ENCODE data around the gene SIVA1.
"Not testable (repeated sequence)": the region's sequence is repeated elsewhere in the genome, so short reads cannot be mapped to it uniquely, and the experiment has no call there.

The SIVA1 gene

DNA sequence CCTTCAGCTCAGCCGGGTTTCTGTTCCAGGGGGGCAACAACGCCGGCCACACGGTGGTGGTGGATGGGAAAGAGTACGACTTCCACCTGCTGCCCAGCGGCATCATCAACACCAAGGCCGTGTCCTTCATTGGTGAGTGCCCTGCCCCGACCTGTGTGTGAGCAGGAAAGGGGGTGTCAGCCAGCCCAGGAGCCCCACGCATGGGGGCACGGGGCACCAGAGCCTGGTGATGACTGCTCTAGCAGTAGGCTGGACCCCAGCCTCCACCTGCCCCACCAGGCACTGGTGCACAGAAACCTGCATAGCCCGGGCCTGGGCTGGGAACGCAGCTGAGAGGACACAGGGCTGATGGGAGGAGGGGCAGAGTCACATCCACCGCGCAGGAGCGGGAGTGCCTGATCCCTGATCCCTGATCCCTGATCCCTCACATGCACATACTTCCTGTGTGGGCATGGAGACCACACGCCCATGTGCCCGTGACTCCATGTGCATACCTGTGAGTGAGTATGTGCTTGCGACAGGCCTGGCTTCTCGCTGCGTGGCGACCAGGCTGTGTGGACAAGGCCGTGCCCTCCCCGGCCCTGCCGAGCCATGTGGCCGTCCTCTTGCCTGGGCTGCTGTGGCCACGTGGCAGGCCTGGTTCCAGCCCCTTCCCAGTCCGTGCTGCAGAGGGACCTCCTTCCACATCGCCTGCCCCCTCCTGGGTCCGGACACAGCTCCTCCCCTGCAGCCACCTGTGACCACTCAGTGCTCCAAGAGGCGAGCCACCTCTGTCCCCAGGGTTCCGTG lies 17.8 kb upstream of the SIVA1 start:
- DNase-seq (ENCODE audit: low spot score), result no peak

DNA sequence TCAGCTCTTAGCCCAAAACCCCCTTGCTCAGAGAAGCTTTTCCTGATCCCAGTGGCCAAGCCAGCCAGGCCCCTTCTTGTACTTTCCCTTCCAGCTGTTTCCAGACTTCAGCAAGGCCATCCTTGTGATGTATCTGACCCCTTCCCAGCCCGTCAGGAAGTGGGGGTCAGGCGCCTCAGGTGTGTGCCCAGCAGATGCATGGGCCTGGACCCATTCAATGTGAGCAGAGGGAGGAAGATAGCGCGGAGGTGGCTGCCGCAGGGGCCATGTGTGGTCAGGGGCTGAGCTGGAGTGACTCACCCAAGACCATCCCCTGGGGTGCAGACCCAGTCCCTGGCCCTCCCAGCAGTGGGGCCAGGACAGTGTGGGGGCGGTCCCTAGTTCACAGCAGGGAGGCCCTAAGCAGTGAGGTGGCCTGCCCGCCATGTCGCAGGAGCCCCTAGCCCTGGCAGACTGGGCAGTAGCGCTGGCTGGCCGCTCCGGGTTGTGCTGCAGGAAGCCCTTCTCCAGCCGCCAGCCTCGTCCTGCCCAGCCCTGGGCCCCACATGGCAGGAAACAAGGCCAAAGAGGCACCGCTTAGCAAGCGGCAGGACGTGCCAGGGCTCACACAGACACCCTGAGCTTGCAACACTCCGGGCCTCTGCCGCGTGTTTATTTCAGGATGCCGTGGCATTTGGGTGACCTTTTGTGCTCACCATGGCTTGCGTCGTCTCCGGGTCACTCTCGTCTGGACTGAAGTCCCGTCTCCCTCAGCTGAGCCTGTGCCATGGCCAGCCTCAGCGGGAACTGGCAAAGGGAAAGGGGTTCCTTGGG lies 16.9 kb upstream of the SIVA1 start:
- no peak for DNase-seq (ENCODE audit: low spot score)

DNA sequence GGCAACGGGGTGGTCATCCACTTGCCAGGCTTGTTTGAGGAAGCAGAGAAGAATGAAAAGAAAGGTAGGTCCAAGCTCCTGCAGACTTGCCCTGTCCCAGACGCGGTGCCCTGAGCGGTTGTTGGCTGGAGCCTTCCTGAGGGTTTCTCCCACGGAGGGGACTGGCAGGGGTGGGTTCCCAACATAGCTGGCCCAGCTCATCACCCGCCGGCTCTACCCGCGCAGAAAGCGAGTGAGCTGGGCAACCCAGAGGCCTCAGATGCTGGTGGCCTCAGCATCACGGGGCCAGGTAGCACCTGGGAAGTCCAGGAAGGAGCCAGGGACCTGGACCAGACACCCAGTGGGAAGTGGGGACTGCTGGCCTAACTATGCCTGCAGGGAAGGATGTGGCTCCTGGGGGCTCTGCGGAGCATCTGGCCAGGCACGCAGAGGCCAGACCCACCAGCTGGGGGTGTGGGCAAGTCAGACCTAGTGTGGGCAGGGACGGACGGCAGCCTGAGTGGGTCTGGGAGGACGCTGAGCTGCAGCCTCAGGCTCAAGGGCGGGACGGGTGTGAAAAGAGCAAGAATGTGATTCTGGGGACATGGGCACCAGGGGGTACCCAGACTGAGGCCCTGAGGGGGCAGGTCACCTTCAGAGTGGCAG lies 14.4 kb upstream of the SIVA1 start:
- DNase-seq (ENCODE audit: low spot score), result no peak

DNA sequence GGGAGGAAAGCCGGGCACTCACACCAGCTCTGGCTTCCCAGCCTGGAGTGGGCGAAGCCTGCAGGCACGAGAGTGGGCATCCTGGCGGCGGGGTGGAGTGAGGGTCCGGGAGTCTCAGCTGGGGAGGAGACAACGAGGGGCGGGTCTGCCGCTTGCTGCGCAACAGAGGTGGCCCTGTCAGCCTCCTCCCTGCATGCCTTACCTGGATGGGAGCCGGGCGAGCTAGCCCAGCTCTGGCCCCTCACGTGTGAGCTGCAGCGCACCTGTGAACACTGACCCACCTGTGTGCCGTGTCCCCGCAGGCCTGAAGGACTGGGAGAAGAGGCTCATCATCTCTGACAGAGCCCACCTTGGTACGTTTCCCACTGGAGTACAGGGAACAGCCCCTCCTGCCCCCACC lies 13.9 kb upstream of the SIVA1 start:
- DNase-seq (ENCODE audit: low spot score), result no peak

DNA sequence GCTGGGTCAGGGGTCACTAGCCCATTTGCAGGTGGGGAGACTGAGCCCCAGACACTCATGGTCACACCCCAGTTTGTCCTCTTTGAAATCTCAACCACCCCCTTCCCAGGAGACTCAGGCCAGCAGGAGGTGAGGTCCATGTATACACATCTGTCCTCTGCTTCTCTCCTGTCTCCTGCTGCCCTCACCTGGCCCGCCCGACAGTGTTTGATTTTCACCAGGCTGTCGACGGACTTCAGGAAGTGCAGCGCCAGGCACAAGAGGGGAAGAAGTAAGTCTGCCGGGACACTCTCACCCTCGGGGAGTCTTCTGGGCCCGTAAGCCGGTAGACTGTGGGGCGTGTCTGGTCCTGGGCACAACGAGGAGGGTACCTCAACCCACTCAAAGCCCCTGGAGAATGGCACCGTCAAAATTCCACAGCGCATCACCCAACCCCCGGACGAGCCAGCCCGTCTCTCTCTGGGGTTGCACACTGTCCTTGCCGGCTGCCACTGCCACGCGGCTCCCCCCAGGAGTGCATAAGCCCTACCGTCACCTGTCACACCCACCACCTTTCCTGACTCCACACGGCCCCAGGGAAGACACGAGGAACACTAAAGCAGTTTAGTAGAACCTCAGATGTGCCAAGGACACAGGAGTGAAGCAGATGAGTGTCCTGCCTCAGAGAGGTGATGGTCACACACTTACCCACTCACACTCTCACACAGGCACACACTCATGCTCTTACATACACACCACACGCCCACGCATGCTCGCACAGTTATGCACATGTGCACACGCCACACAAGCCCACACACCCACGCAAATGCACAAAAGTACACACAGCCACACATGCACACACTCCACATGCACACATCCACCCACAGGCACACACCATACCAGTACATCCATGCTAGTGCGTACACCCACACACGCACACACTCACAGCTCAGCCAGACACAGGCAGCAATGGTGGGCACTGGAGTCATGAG lies 13.1 kb upstream of the SIVA1 start:
- no peak for DNase-seq (ENCODE audit: low spot score)

DNA sequence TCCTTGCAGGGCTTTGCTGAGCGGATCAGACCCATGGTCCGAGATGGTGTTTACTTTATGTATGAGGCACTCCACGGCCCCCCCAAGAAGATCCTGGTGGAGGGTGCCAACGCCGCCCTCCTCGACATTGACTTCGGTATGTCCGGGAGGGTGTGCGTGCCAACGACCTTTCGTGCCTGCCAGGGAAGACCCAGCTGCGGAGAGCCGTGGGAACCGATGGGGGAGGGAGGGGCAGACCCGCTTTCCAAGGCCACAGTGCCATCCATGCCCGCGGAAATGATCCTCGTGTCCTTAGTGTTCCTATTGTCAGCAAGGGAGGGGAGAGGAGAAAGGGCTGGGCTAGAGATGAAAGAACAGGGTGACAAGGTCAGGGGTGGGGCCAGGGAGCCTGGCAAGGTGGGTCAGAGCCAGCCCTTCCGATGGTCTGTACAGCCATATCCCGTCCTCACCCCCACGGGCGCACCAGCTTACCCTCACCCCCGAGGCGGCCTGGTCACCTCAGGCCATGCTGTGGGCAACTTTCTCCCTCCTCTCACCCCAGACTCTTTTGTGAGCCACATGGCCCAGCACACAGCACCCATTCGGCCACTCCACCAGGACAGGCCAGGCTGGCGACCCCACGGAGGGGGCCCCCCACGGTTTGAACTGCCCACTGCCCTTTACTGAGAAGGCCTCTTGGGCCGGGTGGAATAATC lies 11.7 kb upstream of the SIVA1 start:
- no peak for DNase-seq (ENCODE audit: low spot score)

DNA sequence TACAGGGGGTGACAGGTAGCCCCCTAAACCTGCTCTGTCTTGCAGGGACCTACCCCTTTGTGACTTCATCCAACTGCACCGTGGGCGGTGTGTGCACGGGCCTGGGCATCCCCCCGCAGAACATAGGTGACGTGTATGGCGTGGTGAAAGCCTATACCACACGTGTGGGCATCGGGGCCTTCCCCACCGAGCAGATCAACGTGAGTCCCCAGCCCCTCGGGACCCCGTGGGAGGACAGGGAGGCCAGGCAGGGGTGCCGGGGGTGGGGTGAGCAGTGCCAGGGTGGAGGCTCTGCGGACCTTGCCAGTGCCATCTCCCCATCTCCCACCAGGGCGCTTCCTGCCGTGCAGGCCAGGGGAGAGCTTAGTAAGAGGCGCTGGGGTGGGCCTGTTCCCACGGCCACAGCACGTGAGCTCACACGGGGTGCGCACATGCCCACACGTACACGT lies 11.1 kb upstream of the SIVA1 start:
- no peak for DNase-seq (ENCODE audit: low spot score)

DNA sequence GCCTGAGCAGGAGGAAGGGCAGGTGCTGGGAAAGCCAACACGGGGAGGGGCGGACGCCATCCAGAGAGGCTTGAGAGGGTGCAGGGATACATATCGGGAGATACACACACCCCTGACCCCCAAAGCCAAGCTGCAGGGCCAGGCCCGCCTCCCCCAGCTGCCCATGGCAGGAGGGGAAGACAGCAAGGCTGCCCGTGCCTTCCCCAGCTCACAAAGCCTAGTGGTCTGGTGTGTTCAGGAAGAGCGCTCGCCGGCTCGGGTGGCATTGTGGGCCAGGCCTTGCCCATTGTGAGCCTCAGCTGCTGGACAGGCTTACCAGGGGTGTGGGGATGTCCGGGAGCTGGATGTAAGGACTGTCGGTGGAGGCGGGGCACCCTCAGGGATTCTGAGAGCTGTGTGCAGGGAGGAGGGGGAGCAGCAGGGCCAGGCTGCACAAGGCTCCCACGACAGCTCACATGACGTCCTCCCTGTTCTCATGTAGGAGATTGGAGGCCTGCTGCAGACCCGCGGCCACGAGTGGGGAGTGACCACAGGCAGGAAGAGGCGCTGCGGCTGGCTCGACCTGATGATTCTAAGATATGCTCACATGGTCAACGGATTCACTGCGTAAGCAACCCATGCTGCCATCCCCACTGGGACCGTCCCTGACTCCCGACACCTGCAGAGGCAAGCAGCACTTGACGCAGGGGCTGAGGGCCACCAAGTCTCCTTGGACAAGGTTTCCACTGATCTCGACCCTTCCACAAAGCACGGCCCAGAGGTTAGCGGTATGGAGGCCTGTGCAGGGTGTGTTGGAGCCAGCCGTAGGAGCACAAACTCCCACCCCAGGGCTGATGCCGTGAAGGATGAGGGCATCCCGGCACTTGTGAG lies 10.1 kb upstream of the SIVA1 start:
- no peak for DNase-seq (ENCODE audit: low spot score)

DNA sequence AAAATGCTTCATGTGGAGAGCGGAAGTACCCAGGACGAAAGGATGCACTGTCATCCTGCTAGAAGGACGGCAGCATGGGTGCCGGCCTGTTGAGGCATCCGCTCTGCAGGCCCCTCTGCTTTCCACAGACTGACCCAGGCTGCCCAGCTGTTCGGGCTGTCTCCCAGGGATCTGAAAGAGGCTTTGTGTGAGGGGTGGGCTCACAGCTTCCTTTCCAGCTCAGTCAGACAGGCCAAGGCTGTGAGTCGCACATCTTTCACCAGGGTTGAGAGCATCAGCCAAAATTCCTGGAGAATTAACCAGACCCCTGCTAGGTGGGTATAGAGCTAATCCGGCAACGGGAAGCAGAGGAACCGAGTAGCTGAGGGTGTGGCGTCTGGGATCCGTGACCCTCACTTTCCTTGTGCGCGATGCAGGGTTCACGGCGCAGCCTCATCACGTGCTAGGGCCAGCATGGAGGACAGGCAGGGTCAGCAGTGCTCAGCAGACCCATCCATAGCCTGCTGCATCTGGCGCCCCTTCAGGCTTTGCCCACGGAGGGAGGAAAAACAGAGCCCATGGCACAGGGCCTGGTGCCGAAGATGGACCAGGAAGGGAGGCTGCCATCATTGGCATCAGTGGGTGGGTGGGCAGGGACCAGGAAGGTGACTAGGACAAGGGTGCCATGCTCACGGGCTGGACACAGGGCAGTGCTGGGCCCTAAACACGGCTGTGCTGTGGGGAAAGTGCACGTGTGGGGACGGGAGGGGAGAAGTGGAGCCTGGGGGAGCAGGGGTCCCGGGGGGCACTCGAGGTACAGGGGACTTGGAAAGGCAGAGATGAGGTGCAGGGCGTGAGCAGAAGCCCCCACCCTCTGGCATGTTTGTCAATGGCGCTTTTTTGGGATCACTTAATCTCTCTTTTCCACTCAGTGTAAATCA lies 9.2 kb upstream of the SIVA1 start:
- DNase-seq (ENCODE audit: low spot score), result no peak

DNA sequence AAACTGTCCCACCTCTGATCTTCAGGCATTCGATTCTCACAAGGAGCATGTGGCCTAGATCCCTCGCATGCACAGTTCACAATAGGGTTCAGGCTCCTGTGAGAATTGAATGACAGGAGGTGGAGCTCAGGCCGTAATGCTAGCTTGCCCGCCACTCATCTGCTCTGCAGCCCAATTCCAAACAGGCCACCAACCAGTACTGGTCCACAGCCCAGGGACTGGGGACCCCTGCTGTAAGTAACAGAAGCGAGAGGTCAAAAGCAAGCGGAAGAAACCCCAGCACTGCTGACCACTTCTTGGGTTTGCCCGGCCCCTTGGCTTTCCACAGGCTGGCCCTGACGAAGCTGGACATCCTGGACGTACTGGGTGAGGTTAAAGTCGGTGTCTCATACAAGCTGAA lies 8.5 kb upstream of the SIVA1 start:
- DNase-seq (ENCODE audit: low spot score), result no peak

DNA sequence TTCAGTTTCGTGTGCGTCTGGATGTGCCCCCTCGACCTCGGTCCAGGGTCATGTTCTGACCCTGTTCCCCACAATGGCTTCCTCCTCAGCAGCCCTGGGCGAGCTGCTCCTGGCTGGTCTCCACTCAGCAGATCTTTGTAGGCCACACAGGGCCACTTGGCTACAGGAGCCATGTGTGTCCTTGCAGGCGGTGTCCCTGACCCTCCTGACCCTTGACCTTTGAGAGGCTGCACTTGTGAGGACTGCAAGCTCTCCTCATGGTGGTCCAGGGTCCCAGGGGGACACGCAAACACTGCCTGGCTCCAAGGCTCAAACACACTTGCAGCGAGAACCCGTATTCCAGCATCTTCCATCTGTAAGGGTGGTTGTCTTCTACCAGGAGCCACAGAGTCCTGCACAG lies 7.5 kb upstream of the SIVA1 start:
- no peak for DNase-seq (ENCODE audit: low spot score)

DNA sequence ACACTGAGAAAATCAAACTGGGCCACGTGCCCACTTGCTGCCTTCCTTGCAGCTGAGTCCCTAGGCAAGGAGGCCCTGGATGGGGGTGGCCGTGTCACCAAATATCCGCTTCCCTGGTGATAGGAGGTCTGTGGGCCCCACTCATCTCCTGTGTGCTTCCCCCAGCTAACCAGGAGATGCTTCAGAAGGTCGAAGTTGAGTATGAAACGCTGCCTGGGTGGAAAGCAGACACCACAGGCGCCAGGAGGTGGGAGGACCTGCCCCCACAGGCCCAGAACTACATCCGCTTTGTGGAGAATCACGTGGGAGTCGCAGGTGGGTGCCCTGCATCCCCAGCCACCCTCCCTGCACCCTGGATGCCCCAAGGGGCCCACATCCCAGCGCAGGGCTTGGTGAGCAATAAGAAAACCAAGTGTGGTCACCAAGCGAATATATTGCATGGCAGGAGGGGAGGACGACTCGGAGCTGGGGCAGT lies 6.8 kb upstream of the SIVA1 start:
- DNase-seq (ENCODE audit: low spot score), result no peak

DNA sequence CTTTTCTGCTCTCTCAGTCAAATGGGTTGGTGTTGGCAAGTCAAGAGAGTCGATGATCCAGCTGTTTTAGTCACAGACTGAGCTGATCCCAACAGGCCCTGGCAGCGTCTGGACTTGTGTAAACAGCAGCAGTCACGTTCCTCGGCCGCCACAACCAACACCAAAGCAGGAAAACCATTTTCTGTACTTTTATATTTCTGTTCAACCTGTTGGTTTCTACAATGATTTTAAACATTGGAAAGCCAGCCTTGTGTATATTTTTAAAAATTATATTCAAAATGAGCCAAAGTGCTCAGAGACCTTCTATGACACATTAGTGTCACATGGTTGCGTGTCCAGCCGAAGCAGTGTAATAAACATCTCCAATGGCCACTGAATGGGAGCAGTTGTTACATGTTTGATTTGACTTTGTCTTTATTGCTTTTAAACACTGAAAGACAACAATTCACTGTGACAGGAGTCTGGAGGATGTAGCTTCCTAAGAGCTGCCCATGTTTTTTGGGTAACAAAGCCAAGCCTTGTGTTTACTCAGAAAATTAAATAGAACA lies 5.9 kb upstream of the SIVA1 start:
- no peak for DNase-seq (ENCODE audit: low spot score)

DNA sequence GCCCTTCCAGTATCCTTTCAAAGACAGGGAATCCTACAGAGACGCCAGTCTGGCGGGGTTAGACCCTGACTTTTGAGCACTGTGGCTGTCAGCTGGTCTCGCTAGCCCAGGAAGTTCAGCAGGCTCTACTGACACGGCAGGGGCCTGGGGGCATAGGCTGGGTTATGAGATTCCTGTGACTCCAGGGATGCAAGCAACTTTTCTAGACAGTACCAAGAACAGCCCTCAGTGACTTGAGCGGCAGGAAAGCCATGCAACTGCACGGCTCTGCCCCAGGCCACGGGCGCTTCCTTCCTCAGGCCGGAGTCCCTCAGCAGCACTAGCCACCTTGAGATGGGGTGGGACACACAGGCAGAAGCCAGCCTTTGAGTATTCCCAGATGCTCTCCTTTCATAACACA lies 5.1 kb upstream of the SIVA1 start:
- DNase-seq (ENCODE audit: low spot score), result no peak

DNA sequence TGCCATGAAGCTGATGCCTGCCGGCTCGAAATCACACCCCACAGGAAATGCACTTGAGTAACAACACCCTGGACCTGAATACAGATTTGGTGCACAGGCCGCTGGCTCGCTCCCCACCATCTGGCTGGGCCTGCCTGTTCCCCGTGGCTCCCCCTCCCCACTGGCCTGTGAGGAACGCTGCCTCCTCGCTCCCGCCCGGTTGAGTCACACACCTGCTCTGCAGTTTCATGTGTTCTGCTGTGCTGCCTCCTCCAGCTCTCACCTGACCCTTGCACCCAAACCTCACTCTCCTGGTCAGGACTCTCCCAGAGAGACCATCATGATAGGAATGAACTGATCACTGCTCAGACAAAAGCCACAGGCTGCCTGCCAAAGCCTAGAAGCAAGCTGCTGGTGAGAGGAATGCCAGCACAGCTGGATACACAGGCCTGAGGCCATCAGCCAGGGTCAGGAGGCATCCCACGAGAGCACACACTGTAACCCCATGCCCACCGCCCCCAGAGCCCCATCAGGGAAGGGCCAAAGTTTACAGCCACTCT lies 3.8 kb upstream of the SIVA1 start:
- DNase-seq (ENCODE audit: low spot score), result no peak

DNA sequence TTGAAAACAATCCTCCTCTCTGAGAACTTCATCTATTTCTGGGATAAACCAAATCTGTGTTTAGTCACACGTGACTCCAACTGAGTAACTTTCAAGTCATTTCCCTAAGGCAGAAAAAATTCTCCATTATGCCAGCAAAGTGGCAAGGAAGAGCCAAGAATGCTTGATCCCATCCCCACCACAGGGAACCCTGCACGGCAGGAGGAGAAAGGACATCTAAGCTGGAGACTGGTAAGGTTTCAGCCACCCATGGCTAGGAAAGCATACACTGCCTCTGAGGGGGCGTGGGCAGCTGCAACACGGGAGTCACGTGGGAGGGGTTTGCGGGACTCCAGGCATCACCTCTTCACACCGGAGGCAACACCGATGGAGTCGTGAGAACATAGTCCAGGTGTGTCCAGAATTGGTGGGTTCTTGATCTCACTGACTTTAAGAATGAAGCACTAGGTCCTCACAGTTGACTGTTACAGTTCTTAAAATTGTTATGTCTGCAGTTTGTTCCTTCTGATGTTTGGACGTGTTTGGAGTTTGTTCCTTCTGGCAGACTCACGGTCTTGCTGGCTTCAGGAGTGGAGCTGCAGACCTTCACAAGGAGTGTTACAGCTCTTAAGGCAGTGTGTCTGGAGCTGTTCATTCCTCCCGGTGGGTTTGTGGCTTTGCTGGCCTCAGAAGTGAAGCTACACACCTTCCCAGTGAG lies 2.7 kb upstream of the SIVA1 start:
- DNase-seq (ENCODE audit: low spot score), result no peak

DNA sequence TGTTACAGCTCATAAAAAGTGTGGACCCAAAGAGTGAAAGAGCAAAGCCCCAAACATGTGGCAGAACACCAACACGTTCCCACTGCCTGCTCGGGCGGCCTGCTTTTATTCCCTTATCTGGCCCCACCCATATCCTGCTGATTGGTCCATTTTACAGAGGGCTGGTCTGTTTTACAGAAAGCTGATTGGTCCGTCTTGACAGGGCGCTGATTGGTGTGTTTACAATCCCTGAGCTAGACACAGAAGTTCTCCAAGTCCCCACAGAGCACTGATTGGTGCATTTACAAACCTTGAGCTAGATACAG lies 2.2 kb upstream of the SIVA1 start:
- not testable (repeated sequence) for DNase-seq (ENCODE audit: low spot score)
